HepG2 (cell line): ENCODE measurements around the gene RPL36AL. TPM values are rescaled to one million over a fixed set of nuclear protein-coding genes. Genes with fewer than 3 reads are reported as not detected.
A peak's percentile ranks its signal among the peaks of the same experiment; 100 is the strongest.

Experiments used
- ADNP ChIP-seq: sonication (generic); formaldehyde crosslinking; IDR thresholded peaks from 2 replicates; pipeline ENCODE4 v1.4.0; 2020; ENCODE audit warnings: missing genetic modification reagents
- ASH2L ChIP-seq: fragments of 300-600, 200-600 bp; sonication (generic); IDR thresholded peaks from 2 replicates; pipeline ENCODE4 v1.7.0; 2017; ENCODE audit warnings: low read depth, mild to moderate bottlenecking, moderate library complexity, mixed read lengths, low read length; ENCODE audit not compliant: insufficient read length
- ELF1 ChIP-seq: sonication (generic); formaldehyde crosslinking; IDR thresholded peaks from 2 replicates; pipeline ENCODE4 v1.4.0; 2020; ENCODE audit warnings: missing genetic modification reagents
- JUNB ChIP-seq: sonication (generic); formaldehyde crosslinking; IDR thresholded peaks from 2 replicates; pipeline ENCODE4 v1.8.0; 2022; ENCODE audit warnings: missing genetic modification reagents, mild to moderate bottlenecking, borderline replicate concordance
- KLF12 ChIP-seq: sonication (generic); formaldehyde crosslinking; IDR thresholded peaks from 2 replicates; pipeline ENCODE4 v1.4.0; 2020; ENCODE audit warnings: missing genetic modification reagents, borderline replicate concordance
- MXI1 ChIP-seq: IDR thresholded peaks from 3 replicates; pipeline ENCODE4 v1.6.1; 2012; ENCODE audit warnings: low read depth, low read length, inconsistent platforms, borderline replicate concordance
- NR0B2 ChIP-seq: sonication (generic); formaldehyde crosslinking; IDR thresholded peaks from 2 replicates; pipeline ENCODE4 v1.4.0; 2020; ENCODE audit warnings: mild to moderate bottlenecking, missing genetic modification reagents
- PCBP1 ChIP-seq: fragments of 200-400 bp; formaldehyde crosslinking; IDR thresholded peaks from 2 replicates; pipeline ENCODE4 v1.6.1; 2017; ENCODE audit warnings: mild to moderate bottlenecking, low read depth, low read length, borderline replicate concordance
- PTBP1 ChIP-seq: fragments of 200-400 bp; formaldehyde crosslinking; IDR thresholded peaks from 2 replicates; pipeline ENCODE4 v1.6.1; 2018; ENCODE audit warnings: low read length, low read depth; ENCODE audit not compliant: poor library complexity, severe bottlenecking
- REST ChIP-seq, 2 experiments: IDR thresholded peaks; 2 replicates each; pipeline ENCODE4 v1.6.1; 2011 to 2012; ENCODE audit warnings: low read length in 2 of 2, borderline replicate concordance in 1 of 2, low read depth in 1 of 2, mild to moderate bottlenecking in 1 of 2, moderate library complexity in 1 of 2
- SMAD9 ChIP-seq: sonication (generic); formaldehyde crosslinking; IDR thresholded peaks from 2 replicates; pipeline ENCODE4 v1.5.1; 2020; ENCODE audit warnings: mild to moderate bottlenecking, missing genetic modification reagents
- SMARCE1 ChIP-seq: fragments of 450-650 bp; IDR thresholded peaks from 2 replicates; pipeline ENCODE4 v1.6.1; 2017; ENCODE audit warnings: borderline replicate concordance
- SMYD3 ChIP-seq: sonication (generic); formaldehyde crosslinking; IDR thresholded peaks from 2 replicates; pipeline ENCODE4 v1.8.1; 2023; ENCODE audit warnings: mild to moderate bottlenecking, missing genetic modification reagents
- TAF1 ChIP-seq: sonication (generic); formaldehyde crosslinking; IDR thresholded peaks from 2 replicates; pipeline ENCODE4 v1.4.0; 2020; ENCODE audit warnings: missing genetic modification reagents
- TCF7 ChIP-seq: sonication (generic); IDR thresholded peaks from 2 replicates; pipeline ENCODE4 v1.6.1; 2016; ENCODE audit warnings: antibody characterized with exemption, low read depth
- TEAD3 ChIP-seq: optimal IDR thresholded peaks from 2 replicates; pipeline ENCODE3; 2016; ENCODE audit warnings: borderline replicate concordance
- TGIF2 ChIP-seq: IDR thresholded peaks from 2 replicates; pipeline ENCODE4 v1.6.1; 2016; ENCODE audit warnings: control low read depth, missing compliant biosample characterization
- ZFP62 ChIP-seq: sonication (generic); formaldehyde crosslinking; IDR thresholded peaks from 2 replicates; pipeline ENCODE4 v1.4.0; 2020; ENCODE audit warnings: missing genetic modification reagents
- ZNF235 ChIP-seq: sonication (generic); formaldehyde crosslinking; IDR thresholded peaks from 2 replicates; pipeline ENCODE4 v1.8.1; 2023; ENCODE audit warnings: mild to moderate bottlenecking, missing genetic modification reagents, borderline replicate concordance
- ZNF329 ChIP-seq: sonication (generic); formaldehyde crosslinking; IDR thresholded peaks from 2 replicates; pipeline ENCODE4 v1.9.0; 2021; ENCODE audit warnings: low read depth, mild to moderate bottlenecking, missing genetic modification reagents
- ZNF335 ChIP-seq: sonication (generic); formaldehyde crosslinking; IDR thresholded peaks from 2 replicates; pipeline ENCODE4 v1.4.0; 2020; ENCODE audit warnings: missing genetic modification reagents
- ZNF430 ChIP-seq: sonication (generic); formaldehyde crosslinking; IDR thresholded peaks from 2 replicates; pipeline ENCODE4 v1.9.0; 2021; ENCODE audit warnings: mild to moderate bottlenecking, missing genetic modification reagents
- ZNF549 ChIP-seq: sonication (generic); formaldehyde crosslinking; IDR thresholded peaks from 2 replicates; pipeline ENCODE4 v1.5.0; 2020; ENCODE audit warnings: missing genetic modification reagents
- ZNF616 ChIP-seq: sonication (generic); formaldehyde crosslinking; IDR thresholded peaks from 2 replicates; pipeline ENCODE4 v1.5.0; 2020; ENCODE audit warnings: low read depth, mild to moderate bottlenecking, missing genetic modification reagents
- ZNF883 ChIP-seq: sonication (generic); formaldehyde crosslinking; IDR thresholded peaks from 2 replicates; pipeline ENCODE4 v1.5.1; 2020; ENCODE audit warnings: mild to moderate bottlenecking, missing genetic modification reagents; ENCODE audit errors: not compliant biosample characterization
- ZSCAN31 ChIP-seq: sonication (generic); formaldehyde crosslinking; IDR thresholded peaks from 2 replicates; pipeline ENCODE4 v1.5.0; 2020; ENCODE audit warnings: low read depth, mild to moderate bottlenecking, missing genetic modification reagents
- polyA plus RNA-seq, 8 experiments: library from polyadenylated mRNA; depleted of rRNA in 3 of 8; stranded (reverse) in 7 of 8; unstranded in 1 of 8; fragments of >200 nt; fragmentation: Illumina TruSeq in 4 of 8; extraction: Trizol in 4 of 8; gene quantifications; 2 replicates each; pipeline versions ENCODE4 v1.2.1 to v1.2.3, GENCODE V29; 2011 to 2016; ENCODE audit warnings: low read depth in 4 of 8, missing spikeins in 1 of 8, mixed read lengths in 1 of 8; ENCODE audit not compliant: insufficient read depth in 1 of 8
- total RNA-seq, 5 experiments: library from RNA; depleted of rRNA; stranded (reverse); fragments of >200 nt; fragmentation: Illumina TruSeq; extraction: Trizol; gene quantifications; 2 replicates each; pipeline ENCODE4 v1.2.3, GENCODE V29; 2016; ENCODE audit warnings: low read depth in 1 of 5
- TF ChIP-seq, protein P1 (sequence below): sonication (generic); formaldehyde crosslinking; IDR thresholded peaks from 2 replicates; pipeline ENCODE4 v1.5.0; 2020; ENCODE audit warnings: mild to moderate bottlenecking, missing genetic modification reagents

RPL36AL gene
- total and polyA plus RNA-seq, 2 of the 13 experiments (the other 11 are each of a cell fraction or from before 2014, with no cell fraction given): 90.0 to 294 TPM

GRCh38 chr14:49586673-49587460, 33.6 kb downstream of the RPL36AL start (continued):
- TF ChIP-seq NR0B2 (CRISPR knock-in tag) (no peak), SMAD9 (CRISPR knock-in tag) (no peak), ELF1 (CRISPR knock-in tag) (no peak), ZNF883 (CRISPR knock-in tag) (no peak), PTBP1 (no peak), ZNF329 (CRISPR knock-in tag) (no peak), ZNF549 (CRISPR knock-in tag) (no peak), JUNB (CRISPR knock-in tag) (no peak), ZNF616 (no peak), TGIF2 (CRISPR knock-in tag) (no peak), MXI1 (no peak), TEAD3 (CRISPR knock-in tag) (no peak), TAF1 (CRISPR knock-in tag) (no peak), ZNF235 (CRISPR knock-in tag) (no peak), KLF12 (CRISPR knock-in tag) (no peak), TCF7 (no peak), SMARCE1 (no peak), SMYD3 (0 out of 2 replicates have a peak, but pooled peaks have one; percentile 36), ZNF430 (no peak), ZNF335 (CRISPR knock-in tag) (peak; percentile 36), REST (IDR thresholded peaks at IDR 0.05; ENCODE audit: borderline replicate concordance in 1 of 2, low read depth in 1 of 2, low read length in 2 of 2) (no peak), ADNP (CRISPR knock-in tag) (peak; percentile 32; the same call in 1 of the 2 replicates), ZFP62 (no peak), PCBP1 (no peak), ZSCAN31 (CRISPR knock-in tag) (no peak), ASH2L (peak; percentile 73)
- TF ChIP-seq, protein P1, sequence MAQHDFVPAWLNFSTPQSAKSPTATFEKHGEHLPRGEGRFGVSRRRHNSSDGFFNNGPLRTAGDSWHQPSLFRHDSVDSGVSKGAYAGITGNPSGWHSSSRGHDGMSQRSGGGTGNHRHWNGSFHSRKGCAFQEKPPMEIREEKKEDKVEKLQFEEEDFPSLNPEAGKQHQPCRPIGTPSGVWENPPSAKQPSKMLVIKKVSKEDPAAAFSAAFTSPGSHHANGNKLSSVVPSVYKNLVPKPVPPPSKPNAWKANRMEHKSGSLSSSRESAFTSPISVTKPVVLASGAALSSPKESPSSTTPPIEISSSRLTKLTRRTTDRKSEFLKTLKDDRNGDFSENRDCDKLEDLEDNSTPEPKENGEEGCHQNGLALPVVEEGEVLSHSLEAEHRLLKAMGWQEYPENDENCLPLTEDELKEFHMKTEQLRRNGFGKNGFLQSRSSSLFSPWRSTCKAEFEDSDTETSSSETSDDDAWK (CRISPR knock-in tag): no peak
